ENCODE results near the gene MAML3.
A peak's percentile ranks its signal among the peaks of the same experiment; 100 is the strongest.

Gene MAML3

DNA sequence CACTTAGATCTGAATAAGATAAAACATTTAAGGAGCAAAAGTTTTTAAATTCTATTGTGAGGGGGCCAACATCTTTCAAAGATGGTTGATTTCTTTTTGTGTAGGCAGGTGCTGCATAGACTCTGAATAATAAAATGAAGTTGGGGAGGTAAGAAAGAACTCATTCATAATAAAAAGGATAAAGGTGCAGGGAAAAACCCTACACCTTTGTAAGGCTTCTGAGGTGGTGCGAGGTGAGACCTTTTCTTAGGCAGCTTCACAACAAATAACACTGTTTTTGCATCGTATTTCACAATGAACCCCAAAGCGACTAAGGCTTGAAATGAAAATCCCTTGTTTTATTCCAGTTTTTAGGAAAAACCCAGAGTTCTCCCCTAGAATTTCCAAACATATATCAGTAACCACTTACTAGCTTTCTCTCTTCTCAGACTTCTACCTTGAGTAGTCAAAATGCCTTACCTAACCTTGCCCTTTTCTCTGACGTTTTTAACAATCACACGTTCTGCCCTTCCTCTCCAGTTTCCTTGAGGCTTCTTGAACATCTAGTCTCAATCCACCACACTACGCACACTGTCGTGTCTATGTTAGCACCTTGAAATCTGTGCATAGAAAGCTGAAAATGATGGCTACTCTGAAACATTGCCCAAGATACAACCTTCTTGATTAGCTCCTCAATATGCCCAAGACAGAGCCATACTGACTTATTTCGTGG lies 30.2 kb downstream of the MAML3 start:
- DNase-seq, result no peak

DNA sequence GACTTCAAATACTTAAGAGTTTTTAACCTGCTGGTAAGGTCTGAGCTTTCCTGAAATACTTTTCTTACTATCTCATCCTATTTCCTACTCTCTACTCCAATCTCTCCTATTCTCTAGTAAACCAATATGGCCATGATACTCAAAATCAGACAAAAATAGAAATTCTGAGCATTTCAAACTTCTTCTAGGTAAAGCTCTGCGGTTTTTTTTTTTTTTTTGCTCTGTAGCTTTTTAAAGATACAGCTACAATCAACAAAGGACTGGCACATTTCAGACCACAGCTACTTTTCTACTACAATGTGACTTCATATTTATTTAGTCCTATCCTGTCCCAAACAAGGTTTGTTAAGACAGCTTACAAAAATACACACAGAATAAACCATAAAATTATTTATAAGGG lies 31.1 kb downstream of the MAML3 start:
- DNase-seq, result no peak

GRCh38 chr4:140121646-140122045 lies 32.3 kb downstream of the MAML3 start:
- DNase-seq, result no peak

DNA sequence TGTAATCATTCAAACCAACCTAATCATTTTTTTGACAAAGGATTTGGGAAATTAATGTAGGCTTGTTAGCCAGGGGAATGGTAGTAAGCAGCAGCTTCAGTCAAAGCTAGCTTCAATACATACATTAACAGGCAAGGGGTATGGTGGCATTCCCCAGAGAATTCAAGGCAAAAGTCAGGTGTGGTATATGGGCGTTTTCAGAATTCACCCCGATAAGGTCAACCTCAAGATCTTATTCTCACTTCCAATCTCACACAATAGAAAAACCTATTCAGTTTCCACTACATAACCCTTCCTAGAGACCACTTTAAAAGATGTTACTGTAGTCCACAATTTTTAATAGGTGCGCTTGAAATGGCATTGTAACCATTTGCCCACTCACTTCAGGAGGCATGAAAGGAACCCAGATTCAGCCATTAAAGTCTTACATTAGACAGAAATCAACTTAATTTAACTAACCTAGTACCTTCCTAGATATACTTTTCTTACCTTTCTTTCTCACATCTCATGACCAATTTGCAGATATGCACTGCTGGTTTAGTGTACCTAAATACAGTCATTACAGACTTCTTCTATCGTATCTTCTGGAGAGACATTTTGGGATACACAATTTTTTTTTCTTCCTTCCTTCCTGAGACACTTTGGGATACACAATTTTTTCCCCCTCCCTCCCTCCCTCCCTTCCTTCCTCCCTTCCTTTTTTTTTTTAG lies 34.9 kb downstream of the MAML3 start:
- DNase-seq, result no peak

DNA sequence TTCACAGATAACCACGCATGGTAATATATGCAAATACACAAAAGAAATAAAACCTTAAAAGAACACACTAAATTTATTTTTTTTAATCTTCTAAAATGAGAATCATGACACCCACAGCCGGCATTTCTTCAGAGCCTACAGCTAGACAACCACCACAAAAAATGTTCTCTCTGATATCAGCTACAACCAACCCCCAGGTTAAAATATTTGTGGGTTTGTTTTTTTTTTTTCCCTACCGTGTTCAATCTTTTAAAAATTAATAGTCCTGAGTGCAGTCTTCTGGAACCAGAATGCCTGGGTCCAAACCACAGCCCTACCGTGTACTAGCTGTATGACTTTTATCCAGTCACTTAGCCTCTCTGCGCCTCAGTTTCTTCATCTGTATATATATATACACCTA lies 36.0 kb downstream of the MAML3 start:
- DNase-seq, result no peak

DNA sequence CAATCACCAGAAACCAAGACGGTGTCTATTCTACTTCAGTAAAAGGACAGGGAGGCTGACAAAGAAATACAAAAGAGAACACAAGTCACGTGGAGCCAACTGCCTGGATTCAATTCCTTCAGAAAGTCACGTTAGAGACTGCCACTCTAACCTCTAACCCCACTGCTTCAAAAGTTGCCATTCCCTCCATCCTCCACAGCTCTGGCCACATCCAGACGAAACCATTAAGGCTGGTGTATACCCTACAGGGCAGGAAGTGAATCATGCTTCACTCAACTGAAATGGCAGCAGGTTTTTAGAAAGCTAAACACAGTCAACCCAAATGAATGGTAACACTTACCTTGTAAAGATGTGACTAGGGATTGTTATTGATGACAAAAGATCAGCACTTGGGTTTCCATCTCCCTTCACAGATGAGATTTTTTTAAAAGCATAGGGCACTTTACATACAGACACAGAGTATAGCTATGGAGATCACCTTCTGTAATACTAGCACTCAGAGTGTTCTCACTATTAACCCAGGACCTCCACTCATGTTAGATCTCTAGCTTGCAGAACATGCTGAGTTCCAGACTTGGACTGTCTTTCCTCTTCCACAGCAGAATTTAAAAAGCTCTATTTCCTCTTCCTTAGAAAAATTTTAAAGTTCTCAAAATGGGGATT lies 37.4 kb downstream of the MAML3 start:
- no peak for DNase-seq

GRCh38 chr4:140115140-140115539 lies 38.8 kb downstream of the MAML3 start:
- no peak for DNase-seq

DNA sequence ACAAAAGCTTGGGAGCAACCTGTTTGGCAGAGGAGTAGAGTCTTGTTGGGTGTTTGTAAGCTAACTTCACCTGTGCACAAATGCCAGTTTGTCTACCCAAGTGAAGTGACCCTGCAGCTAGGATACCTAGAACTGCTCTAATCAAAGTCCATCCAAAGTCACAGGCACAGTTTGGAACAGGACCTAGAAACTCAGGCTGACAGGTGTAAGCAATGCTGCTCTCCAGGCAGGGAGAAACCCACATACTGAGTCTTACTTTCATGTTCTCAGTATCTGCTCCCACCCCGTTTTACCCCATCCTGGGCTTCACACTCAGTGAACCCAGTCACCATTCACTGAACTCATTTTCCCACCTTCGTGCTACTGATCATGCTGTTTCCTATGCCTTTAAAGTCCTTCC lies 40.3 kb downstream of the MAML3 start:
- no peak for DNase-seq

- no peak for DNase-seq
Measured at GRCh38 chr4:140112576-140112975, 41.4 kb downstream of the MAML3 start.

DNA sequence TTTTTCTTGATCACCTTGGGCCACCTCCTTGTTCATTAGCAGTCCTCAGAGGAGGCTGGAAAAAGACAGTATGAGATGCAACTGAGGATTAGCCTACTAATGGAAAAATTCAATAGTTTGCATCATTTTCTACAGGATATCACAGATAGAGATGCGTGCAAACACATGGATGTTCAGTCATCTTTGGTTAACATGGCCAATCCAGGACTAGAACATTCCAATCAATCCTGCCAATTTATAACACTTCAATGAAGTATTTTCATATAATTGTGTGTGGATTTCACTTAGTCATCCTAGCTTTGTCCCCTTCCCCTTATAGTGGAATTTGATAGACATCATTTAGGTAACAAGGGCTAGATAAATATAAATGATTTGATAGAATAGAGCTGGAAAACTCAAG lies 42.7 kb downstream of the MAML3 start:
- no peak for DNase-seq

- no peak for DNase-seq
Measured at GRCh38 chr4:140110542-140111215, 43.3 kb downstream of the MAML3 start.

DNA sequence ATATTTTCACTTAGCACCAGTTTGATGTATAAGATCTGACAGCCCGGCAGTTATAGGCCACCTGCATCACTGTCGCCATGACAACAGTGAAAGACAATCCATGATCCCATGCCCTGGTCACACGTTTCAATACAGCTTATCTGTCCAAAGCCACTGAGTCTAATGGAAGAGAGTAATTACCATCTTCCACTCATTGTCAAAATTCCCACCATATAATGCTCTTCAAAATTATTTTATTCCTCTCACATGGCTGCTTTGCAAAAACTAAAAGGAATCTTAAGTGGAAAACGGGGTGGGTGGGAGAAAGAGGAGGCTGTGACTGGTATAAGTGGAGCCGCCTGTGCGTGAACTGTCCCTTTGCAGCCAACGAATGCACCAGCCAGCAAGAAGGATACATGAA lies 44.2 kb downstream of the MAML3 start:
- DNase-seq, result no peak

- DNase-seq, result no peak
Measured at GRCh38 chr4:140109292-140109691, 44.7 kb downstream of the MAML3 start.

DNA sequence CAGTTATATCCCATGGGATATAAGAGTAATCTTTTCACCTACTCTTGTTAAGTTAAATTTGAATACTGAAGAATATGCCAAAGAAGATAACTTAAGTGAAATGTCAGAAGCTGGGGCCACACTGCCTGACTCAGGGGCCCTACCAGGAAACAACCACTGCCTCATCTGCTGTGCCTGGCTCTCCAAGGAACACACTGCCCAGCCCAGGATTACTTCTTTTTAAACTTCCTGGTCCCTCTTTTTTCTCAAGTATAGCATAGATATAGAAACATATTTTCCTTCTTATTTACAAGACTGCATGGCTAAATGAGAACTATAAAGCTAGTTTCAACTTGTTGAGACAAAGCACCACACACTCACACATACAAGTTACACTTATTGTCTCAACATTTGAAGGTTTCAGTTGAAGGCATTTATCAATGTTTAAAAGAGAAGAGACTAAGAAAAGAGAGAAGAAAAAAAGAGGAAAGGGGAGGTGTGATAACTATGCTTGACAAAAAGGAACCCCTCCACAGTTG lies 45.2 kb downstream of the MAML3 start:
- no peak for DNase-seq

DNA sequence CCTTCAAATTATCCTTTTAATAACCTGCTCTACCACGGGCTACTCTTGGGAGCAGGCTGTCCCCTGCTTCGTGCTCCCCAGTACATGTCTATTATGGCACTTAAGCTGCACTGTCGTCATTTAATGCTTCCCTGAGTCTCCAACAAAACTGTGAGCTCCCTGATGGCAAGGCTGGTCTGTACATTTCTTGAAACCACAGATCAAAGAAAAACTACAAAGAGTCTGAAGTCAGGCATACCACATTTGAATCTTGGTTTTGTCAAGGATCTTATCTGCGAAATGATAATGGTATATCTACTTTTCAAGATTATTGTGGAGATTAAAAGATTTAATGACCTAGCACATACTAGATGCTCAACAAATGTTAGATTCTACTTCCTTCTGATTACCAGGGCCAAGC lies 45.7 kb downstream of the MAML3 start:
- DNase-seq, result no peak

- no peak for DNase-seq
Measured at GRCh38 chr4:140106289-140106844, 47.6 kb downstream of the MAML3 start.

- DNase-seq, result no peak
Measured at GRCh38 chr4:140105436-140105835, 48.5 kb downstream of the MAML3 start.

DNA sequence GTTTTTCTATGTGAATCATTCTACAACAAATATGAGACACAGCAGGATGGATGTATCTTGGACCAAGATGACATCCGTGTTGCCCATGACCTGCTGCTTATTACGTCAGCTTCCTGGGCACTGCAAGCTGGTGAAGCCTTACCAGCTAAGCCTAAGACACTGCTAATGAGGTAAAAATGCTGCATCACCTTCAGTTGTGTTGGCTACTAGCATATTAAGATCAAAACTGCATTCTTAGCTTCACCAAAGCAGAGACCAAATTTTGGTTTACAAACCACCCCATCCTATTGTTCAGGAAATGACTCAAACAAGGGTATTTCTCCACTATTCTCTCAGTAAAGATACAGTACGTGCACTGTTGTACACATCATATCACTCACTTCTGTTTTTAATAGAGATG lies 50.3 kb downstream of the MAML3 start:
- DNase-seq, result peak; percentile 38

DNA sequence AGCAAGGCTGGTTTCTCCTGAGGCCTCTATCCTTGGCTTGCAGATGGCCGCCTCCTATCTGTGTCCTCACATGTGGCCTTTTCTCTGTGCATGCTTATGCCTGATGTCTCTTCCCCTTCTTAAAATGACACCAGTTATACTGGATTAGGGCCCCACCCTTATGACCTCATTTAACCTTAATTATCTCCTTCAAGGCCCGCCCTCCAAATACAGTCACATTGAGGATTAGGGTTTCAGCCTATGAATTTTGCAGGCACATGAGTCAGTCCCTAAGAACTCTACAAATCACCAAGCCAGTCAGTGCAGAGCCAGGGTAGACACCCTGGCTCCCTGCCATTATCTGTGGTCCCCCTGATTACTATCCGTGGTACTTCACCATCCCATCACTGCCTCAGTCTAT lies 51.6 kb downstream of the MAML3 start:
- no peak for DNase-seq

- DNase-seq, result no peak
Measured at GRCh38 chr4:140100771-140101170, 53.2 kb downstream of the MAML3 start.

- no peak for DNase-seq
Measured at GRCh38 chr4:140099983-140100382, 54.0 kb downstream of the MAML3 start.

- peak; percentile 48 for DNase-seq
Measured at GRCh38 chr4:140098455-140099160, 55.4 kb downstream of the MAML3 start.
